Erythroblast (primary cell): ENCODE results near the gene FIBP.

Source experiments
- GATA1 ChIP-seq: IDR thresholded peaks from 2 replicates; pipeline ENCODE4 v1.6.1; 2011; ENCODE audit warnings: low read depth, mild to moderate bottlenecking, control low read depth, low read length, moderate library complexity
- POLR2A ChIP-seq: IDR thresholded peaks from 2 replicates; pipeline ENCODE4 v1.6.1; 2011; ENCODE audit warnings: mild to moderate bottlenecking, low read length

DNA sequence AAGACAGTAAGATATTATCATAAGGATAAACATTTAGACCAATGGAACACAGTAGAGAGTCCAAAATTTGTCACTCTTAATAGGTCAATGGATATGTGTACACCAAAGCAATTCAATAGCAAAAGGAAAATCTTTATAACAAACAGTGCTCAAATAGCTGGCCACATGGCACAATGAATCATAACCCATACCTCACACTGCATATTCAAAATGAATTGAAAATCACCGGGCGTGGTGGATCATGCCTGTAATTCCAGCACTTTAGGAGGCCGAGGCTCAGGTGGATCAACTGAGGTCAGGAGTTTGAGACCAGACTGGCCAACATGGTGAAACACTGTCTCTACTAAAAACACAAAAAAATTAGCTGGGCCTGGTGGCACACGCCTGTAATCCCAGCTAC lies 46.1 kb downstream of the FIBP start:
- TF ChIP-seq POLR2A (no peak), GATA1 (no peak)
